ENCODE measurements around the gene EFEMP2. TPM values are rescaled to one million over a fixed set of nuclear protein-coding genes. Genes with fewer than 3 reads are reported as not detected.
A peak's percentile ranks its signal among the peaks of the same experiment; 100 is the strongest.
"Not testable (repeated sequence)": the region's sequence is repeated elsewhere in the genome, so short reads cannot be mapped to it uniquely, and the experiment has no call there.

EFEMP2 gene
- total RNA-seq, 2 donors from 2014 or later = 16.2 to 25.4 TPM

DNA sequence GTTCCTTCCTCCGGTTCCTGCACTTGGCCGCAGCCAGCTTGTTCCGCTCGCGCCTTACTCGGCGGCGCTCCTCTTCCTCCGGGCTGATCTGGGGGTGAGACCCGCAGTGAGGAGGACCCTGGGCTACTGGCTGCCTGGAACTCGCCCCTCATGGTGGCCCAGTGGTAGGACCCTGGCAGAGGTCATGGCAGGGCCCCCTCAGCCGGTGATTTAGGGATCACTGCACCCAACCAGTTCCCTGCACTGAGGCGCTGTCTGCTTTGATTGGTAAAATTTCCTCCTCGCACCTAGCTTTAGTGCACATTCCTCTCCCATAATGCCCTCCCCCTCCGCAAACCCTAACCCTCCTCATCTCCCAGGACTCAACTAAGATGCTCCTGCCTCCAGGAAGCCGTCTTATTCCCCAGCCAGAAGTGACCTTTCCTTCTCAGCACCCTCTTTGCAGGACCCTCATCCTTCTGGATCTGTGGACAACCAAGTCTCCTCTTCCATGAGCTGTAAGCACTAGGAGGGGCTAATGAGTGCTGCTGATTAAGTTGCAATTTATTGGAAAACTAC lies 21.5 kb upstream of the EFEMP2 start:
- Histone ChIP-seq H3K9me3 (no peaks in the 10 kb centered on the region), H3K36me3 (replicated peaks in 1 of 2; ENCODE audit: insufficient read depth in 1 of 2, low read depth in 2 of 2) (no peaks in the 10 kb centered on the region), H3K4me3 (no peak overlapping the region), H3K4me1 (peaks cover 32% of the 10 kb centered on the region), H3K27me3 (peaks cover 0 to 1% of the 10 kb centered on the region in 2 donors), H3K27ac (peak overlapping the region in 2 of 4 donors; percentile 39 to 55)
- ATAC-seq (no peak), DNase-seq (no peak)
- WGBS, 2 donors = 73 to 89% methylated on average over 7 to 16 of the region's 16 CpGs
- TF ChIP-seq, protein P1, sequence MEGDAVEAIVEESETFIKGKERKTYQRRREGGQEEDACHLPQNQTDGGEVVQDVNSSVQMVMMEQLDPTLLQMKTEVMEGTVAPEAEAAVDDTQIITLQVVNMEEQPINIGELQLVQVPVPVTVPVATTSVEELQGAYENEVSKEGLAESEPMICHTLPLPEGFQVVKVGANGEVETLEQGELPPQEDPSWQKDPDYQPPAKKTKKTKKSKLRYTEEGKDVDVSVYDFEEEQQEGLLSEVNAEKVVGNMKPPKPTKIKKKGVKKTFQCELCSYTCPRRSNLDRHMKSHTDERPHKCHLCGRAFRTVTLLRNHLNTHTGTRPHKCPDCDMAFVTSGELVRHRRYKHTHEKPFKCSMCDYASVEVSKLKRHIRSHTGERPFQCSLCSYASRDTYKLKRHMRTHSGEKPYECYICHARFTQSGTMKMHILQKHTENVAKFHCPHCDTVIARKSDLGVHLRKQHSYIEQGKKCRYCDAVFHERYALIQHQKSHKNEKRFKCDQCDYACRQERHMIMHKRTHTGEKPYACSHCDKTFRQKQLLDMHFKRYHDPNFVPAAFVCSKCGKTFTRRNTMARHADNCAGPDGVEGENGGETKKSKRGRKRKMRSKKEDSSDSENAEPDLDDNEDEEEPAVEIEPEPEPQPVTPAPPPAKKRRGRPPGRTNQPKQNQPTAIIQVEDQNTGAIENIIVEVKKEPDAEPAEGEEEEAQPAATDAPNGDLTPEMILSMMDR (IDR thresholded peaks at IDR 0.05) = no peak
- TF ChIP-seq POLR2A (IDR thresholded peaks at IDR 0.05) = peak in 1 of 3 donors; percentile 18
- intact Hi-C loops (cut with DNase I) = no loop called here

DNA sequence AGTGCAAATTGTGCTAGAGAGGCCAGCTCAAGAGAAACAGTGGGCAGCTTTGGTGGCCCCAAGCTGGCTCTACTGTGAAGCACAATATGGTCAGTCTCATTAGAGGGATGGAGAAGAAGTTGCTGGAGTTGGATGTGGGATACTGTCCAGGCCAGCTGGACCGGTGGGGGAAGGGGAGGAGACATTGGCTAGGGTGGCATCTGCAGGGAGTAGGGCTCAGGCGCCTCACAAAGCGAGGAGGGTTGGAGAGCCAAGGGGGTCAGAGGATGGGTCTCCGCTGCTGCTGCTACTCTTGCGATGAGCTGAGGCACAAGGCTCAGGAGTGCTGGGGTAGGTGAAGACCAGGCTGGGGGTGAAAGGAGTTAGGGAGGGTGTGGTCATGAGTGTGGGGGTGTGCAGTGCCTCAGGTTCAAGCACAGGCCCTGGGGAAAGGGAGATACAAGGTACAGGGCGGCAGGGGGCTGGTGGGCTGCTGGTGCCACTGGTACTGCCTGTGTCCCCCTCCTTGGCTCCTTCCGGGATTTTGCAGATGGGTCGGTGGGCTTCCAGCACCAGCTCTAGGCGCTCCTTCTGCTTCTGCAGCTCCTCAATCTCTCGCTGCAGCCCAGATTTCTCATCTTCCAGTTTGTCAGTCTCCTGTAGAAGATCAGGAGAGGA lies 20.2 kb upstream of the EFEMP2 start:
- peak overlapping the region in 2 of 4 donors; percentile 24 to 85 for H3K27ac ChIP-seq

DNA sequence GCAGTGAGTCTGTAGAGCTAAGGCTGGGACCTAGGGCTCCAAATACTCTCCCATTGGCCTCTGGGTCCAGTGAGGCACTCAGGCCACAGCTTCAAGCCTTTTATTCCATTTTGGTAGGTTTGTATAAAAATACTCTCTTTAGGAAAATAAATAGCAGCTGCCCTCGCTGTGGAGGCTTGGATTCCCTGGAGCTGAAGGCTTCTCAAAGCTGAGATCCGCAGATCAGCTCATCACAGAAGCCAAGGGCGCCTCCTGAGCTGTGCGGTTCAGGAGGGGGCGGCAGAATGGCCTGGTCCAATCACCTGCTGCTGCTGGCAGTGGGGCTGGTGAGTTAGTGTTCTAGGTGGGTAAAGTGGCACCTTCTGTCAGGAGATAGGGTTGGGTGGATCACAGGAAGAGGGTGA lies 19.5 kb upstream of the EFEMP2 start:
- H3K9me3 ChIP-seq; H3K36me3 ChIP-seq (replicated peaks in 1 of 2; ENCODE audit: insufficient read depth in 1 of 2, low read depth in 2 of 2); H3K4me3 ChIP-seq; intact Hi-C loops (cut with DNase I); H3K27me3 ChIP-seq; ATAC-seq; DNase-seq: not testable (repeated sequence)
- Histone ChIP-seq H3K27ac (peak overlapping the region in 3 of 4 donors; percentile 0 to 85 (median 24)), H3K4me1 (peaks cover 43% of the 10 kb centered on the region)
- 84% methylated on average over 5 of the region's 5 CpGs; no CpG with 5 or more reads in 1 of the 2 donors for WGBS, 2 donors

More for the DNA sequence above, 20.2 kb upstream of the EFEMP2 start:
- intact Hi-C loops (cut with DNase I) = no loop called here
- DNase-seq (no peak), ATAC-seq (no peak)
- TF ChIP-seq, protein P1 (IDR thresholded peaks at IDR 0.05) = no peak
- no peak for TF ChIP-seq POLR2A (IDR thresholded peaks at IDR 0.05)
- Histone ChIP-seq H3K4me3 (no peak overlapping the region), H3K9me3 (no peaks in the 10 kb centered on the region), H3K4me1 (peaks cover 36% of the 10 kb centered on the region), H3K36me3 (replicated peaks in 1 of 2; ENCODE audit: insufficient read depth in 1 of 2, low read depth in 2 of 2) (no peaks in the 10 kb centered on the region), H3K27me3 (no peaks in the 10 kb centered on the region)
- WGBS, 2 donors = 78 to 84% methylated on average over 9 to 10 of the region's 10 CpGs

DNA sequence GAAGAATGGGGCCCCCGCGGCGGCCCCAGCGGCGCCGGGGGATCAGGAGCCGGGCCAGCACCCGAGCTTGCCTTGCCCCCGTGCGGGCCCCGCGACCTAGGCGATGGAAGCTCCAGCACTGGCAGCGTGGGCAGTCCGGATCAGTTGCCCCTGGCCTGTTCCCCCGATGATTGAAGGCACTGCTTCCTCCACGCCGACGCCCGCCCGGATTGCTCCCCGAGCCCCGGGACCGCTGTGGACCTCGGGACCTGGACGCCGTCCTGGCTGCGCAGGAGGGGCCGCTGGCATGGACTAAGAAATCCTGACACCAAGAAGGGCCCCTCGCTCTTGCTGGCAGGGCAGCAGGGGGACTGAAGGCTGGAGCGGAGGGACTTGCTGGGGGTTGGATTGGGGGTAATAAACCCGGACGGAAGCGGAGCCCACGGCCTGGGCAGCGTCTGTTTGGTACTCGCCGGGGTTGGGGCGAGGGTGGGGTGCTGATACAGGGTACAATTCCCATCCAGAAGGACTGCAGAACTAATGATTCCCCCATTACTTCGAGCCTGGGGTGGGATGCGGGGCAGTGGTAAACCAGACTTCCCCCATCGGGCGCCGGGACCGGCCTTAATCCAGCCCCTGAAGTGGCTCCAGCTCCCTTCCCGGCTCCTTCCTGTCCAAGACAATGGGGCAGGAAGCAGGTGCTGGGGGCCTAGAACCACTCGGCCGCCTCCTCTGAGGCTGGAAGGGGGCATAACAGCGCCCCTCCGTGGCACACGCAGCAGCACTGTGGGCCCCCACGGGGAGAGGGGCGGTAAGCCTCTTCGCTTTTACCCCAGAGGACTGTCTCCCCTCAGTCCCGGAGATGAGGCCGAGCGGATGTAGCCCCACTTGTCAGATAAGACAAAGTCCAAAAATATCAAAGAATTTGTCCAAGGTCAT lies 18.9 kb upstream of the EFEMP2 start:
- Histone ChIP-seq H3K27ac (peak overlapping the region; percentile 0 to 91 (median 87)), H3K36me3 (replicated peaks in 1 of 2; ENCODE audit: insufficient read depth in 1 of 2, low read depth in 2 of 2) (no peaks in the 10 kb centered on the region), H3K27me3 (no peaks in the 10 kb centered on the region), H3K4me3 (peak overlapping the region; percentile 3 to 58), H3K9me3 (no peaks in the 10 kb centered on the region), H3K4me1 (peaks cover 46% of the 10 kb centered on the region)
- TF ChIP-seq, protein P1 (IDR thresholded peaks at IDR 0.05) = no peak
- TF ChIP-seq POLR2A (IDR thresholded peaks at IDR 0.05) = peak in 2 of 3 donors; percentile 16 to 23
- DNase-seq = no peak
- WGBS, 2 donors = 18 to 45% methylated on average over 13 to 55 of the region's 57 CpGs
- no peak for ATAC-seq
- intact Hi-C loops (cut with DNase I) = no loop called here
